ENCODE results near the gene LAMTOR5.
"Not testable (repeated sequence)": the region's sequence is repeated elsewhere in the genome, so short reads cannot be mapped to it uniquely, and the experiment has no call there.

The LAMTOR5 gene

GRCh38 chr1:110441888-110442287 is 34.4 kb upstream of the LAMTOR5 start:
- H3K4me2 ChIP-seq (ENCODE audit: low read length), result no peak overlapping the region
- no peak overlapping the region for H3K4me3 ChIP-seq (ENCODE audit: low read length)
- no peaks in the 10 kb centered on the region for H3K9me2 ChIP-seq (replicated peaks; ENCODE audit: control insufficient read depth, low read length)
- H3K9me3 ChIP-seq (ENCODE audit: control insufficient read depth, insufficient read depth, low read length), result no peaks in the 10 kb centered on the region
- no peak overlapping the region for H3K27ac ChIP-seq (ENCODE audit: low read depth, low read length)
- no peak for TF ChIP-seq CTCF (IDR thresholded peaks at IDR 0.05; ENCODE audit: low read depth, low read length, poor library complexity, severe bottlenecking)
- H3K4me1 ChIP-seq (ENCODE audit: control insufficient read depth, low read length), result no peaks in the 10 kb centered on the region
- H4K20me1 ChIP-seq (ENCODE audit: control insufficient read depth, insufficient read depth, low read depth, low read length), result no peaks in the 10 kb centered on the region
- H3K27me3 ChIP-seq (ENCODE audit: control insufficient read depth, low read length), result no peaks in the 10 kb centered on the region; the same call in 1 of the 2 replicates
- H3K36me3 ChIP-seq (ENCODE audit: control insufficient read depth, low read length), result no peaks in the 10 kb centered on the region
- H3K79me2 ChIP-seq (ENCODE audit: control insufficient read depth, low read length), result no peaks in the 10 kb centered on the region
- no peaks in the 10 kb centered on the region for H3F3A ChIP-seq (ENCODE audit: control insufficient read depth, insufficient read depth)

- TF ChIP-seq CTCF (IDR thresholded peaks at IDR 0.05; ENCODE audit: low read depth, low read length, poor library complexity, severe bottlenecking) (no peak), EZH2phosphoT487 (IDR thresholded peaks at IDR 0.05; ENCODE audit: borderline replicate concordance, low read length) (no peak)
Observed at GRCh38 chr1:110440877-110441276, 33.4 kb upstream of the LAMTOR5 start.

GRCh38 chr1:110439873-110440272 is 32.4 kb upstream of the LAMTOR5 start:
- not testable (repeated sequence) for H4K20me1 ChIP-seq (ENCODE audit: control insufficient read depth, insufficient read depth, low read depth, low read length); H3K4me3 ChIP-seq (ENCODE audit: low read length); H3K27me3 ChIP-seq (ENCODE audit: control insufficient read depth, low read length); H3K4me2 ChIP-seq (ENCODE audit: low read length); H3K9me3 ChIP-seq (ENCODE audit: control insufficient read depth, insufficient read depth, low read length); H3K27ac ChIP-seq (ENCODE audit: low read depth, low read length); H3K79me2 ChIP-seq (ENCODE audit: control insufficient read depth, low read length); H3K4me1 ChIP-seq (ENCODE audit: control insufficient read depth, low read length); H3K36me3 ChIP-seq (ENCODE audit: control insufficient read depth, low read length); H3K9me2 ChIP-seq (replicated peaks; ENCODE audit: control insufficient read depth, low read length); H3F3A ChIP-seq (ENCODE audit: control insufficient read depth, insufficient read depth)

More at GRCh38 chr1:110440877-110441276, 33.4 kb upstream of the LAMTOR5 start:
- Histone ChIP-seq H3K9me2 (replicated peaks; ENCODE audit: control insufficient read depth, low read length) (no peaks in the 10 kb centered on the region), H4K20me1 (ENCODE audit: control insufficient read depth, insufficient read depth, low read depth, low read length) (no peaks in the 10 kb centered on the region), H3K4me2 (ENCODE audit: low read length) (no peak overlapping the region), H3K4me3 (ENCODE audit: low read length) (no peak overlapping the region), H3K27ac (ENCODE audit: low read depth, low read length) (no peak overlapping the region), H3F3A (ENCODE audit: control insufficient read depth, insufficient read depth) (no peaks in the 10 kb centered on the region), H3K4me1 (ENCODE audit: control insufficient read depth, low read length) (no peaks in the 10 kb centered on the region), H3K79me2 (ENCODE audit: control insufficient read depth, low read length) (no peaks in the 10 kb centered on the region), H3K36me3 (ENCODE audit: control insufficient read depth, low read length) (no peaks in the 10 kb centered on the region), H3K9me3 (ENCODE audit: control insufficient read depth, insufficient read depth, low read length) (no peaks in the 10 kb centered on the region), H3K27me3 (ENCODE audit: control insufficient read depth, low read length) (no peaks in the 10 kb centered on the region; the same call in 1 of the 2 replicates)

GRCh38 chr1:110438893-110439292 is 31.4 kb upstream of the LAMTOR5 start:
- no peak overlapping the region for H3K27ac ChIP-seq (ENCODE audit: low read depth, low read length)
- TF ChIP-seq EZH2phosphoT487 (IDR thresholded peaks at IDR 0.05; ENCODE audit: borderline replicate concordance, low read length), result no peak
- TF ChIP-seq CTCF (IDR thresholded peaks at IDR 0.05; ENCODE audit: low read depth, low read length, poor library complexity, severe bottlenecking), result no peak
- peaks cover 6% of the 10 kb centered on the region; the same call in 1 of the 2 replicates for H3K27me3 ChIP-seq (ENCODE audit: control insufficient read depth, low read length)
- H4K20me1 ChIP-seq (ENCODE audit: control insufficient read depth, insufficient read depth, low read depth, low read length), result no peaks in the 10 kb centered on the region
- no peaks in the 10 kb centered on the region for H3K9me2 ChIP-seq (replicated peaks; ENCODE audit: control insufficient read depth, low read length)
- no peaks in the 10 kb centered on the region for H3F3A ChIP-seq (ENCODE audit: control insufficient read depth, insufficient read depth)
- no peaks in the 10 kb centered on the region for H3K9me3 ChIP-seq (ENCODE audit: control insufficient read depth, insufficient read depth, low read length)
- no peak overlapping the region for H3K4me3 ChIP-seq (ENCODE audit: low read length)
- no peaks in the 10 kb centered on the region for H3K79me2 ChIP-seq (ENCODE audit: control insufficient read depth, low read length)
- no peaks in the 10 kb centered on the region for H3K36me3 ChIP-seq (ENCODE audit: control insufficient read depth, low read length)
- H3K4me1 ChIP-seq (ENCODE audit: control insufficient read depth, low read length), result no peaks in the 10 kb centered on the region
- no peak overlapping the region for H3K4me2 ChIP-seq (ENCODE audit: low read length)

GRCh38 chr1:110437645-110438299 is 30.3 kb upstream of the LAMTOR5 start:
- not testable (repeated sequence) for H3K79me2 ChIP-seq (ENCODE audit: control insufficient read depth, low read length); H3K27me3 ChIP-seq (ENCODE audit: control insufficient read depth, low read length); H4K20me1 ChIP-seq (ENCODE audit: control insufficient read depth, insufficient read depth, low read depth, low read length); H3K4me2 ChIP-seq (ENCODE audit: low read length); H3K9me3 ChIP-seq (ENCODE audit: control insufficient read depth, insufficient read depth, low read length); H3F3A ChIP-seq (ENCODE audit: control insufficient read depth, insufficient read depth); H3K27ac ChIP-seq (ENCODE audit: low read depth, low read length); H3K36me3 ChIP-seq (ENCODE audit: control insufficient read depth, low read length); H3K9me2 ChIP-seq (replicated peaks; ENCODE audit: control insufficient read depth, low read length); H3K4me1 ChIP-seq (ENCODE audit: control insufficient read depth, low read length); H3K4me3 ChIP-seq (ENCODE audit: low read length)

Measured in DOHH2 (cell line).